ENCODE measurements around the gene NHERF2. TPM values are rescaled to one million over a fixed set of nuclear protein-coding genes. Genes with fewer than 3 reads are reported as not detected.
A peak's percentile ranks its signal among the peaks of the same experiment; 100 is the strongest.

The NHERF2 gene
- total and polyA plus RNA-seq, 9 of the 15 experiments (the other 6 are each of a cell fraction or from before 2014, with no cell fraction given) = 0.15 to 42.0 (median 12.5) TPM

DNA sequence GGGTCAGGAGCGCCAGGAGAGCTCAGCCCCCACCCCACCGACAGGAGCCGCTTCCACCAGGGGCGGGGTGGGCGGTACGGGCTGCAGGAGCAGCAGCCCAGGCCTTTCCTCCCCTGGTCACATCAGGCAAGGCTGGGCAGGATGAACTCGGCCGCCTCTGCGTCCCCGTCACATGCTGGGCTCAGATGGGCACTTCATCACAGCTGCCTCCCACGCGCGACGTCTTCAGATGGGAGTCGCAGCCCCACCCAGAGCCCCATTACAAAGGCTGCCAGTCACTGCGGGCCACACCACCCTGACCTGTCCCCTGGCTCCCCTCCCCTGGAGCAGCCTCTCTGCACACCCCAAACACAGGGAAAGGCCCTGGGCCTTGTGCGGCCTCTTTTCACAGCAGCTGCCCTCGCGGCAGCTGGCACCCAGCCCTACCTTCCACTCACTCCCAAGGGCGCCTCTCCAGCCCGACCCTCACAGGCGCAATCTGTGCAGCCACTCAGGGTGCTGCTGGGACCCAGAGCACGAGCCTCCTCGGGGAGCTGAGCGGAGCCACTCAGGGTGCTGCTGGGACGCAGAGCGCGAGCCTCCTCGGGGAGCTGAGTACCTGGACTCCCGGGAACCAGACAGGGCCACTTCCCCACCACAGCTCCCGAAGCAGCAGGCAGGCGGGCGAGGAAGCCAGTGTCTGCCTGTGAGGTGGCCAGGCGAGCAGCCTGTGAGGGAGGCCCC is 21.7 kb upstream of the NHERF2 start (continued):
- TF ChIP-seq MBD1 (CRISPR knock-in tag; IDR thresholded peaks at IDR 0.05) = no peak

DNA sequence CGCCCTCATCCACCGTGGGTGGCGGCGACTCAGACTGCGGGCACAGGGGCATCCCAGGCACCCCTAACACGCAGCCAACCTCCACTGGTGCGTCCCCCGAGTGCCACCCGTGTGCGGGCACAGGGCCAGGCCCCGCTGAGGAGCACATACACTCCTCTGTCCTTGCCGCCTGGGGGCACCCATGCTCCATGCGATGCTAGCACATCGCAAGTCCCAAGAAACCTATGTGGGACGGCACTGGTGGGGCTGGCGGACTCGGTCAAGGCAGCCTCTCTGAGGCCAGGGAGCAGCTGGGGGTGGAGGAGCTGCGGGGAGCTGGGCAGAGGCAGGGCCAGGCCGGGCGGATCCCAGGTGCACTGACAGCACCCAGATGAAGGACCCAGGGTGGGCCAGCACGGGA is 21.1 kb upstream of the NHERF2 start:
- TF ChIP-seq RBM14 (IDR thresholded peaks at IDR 0.05; ENCODE audit: borderline replicate concordance, insufficient read depth, low read depth, low read length) (peak; percentile 11; the same call in 1 of the 2 replicates), RBFOX2 (IDR thresholded peaks at IDR 0.05; ENCODE audit: low read depth, low read length) (peak; percentile 69), POLR2G (IDR thresholded peaks at IDR 0.05; ENCODE audit: low read depth, low read length) (peak; percentile 1), CBFB (CRISPR knock-in tag; IDR thresholded peaks at IDR 0.05) (peak; percentile 18; the same call in 1 of the 2 replicates), CBX3 (IDR thresholded peaks at IDR 0.05; ENCODE audit: borderline replicate concordance in 1 of 2, low read length in 2 of 2) (no peak), DPF2 (IDR thresholded peaks at IDR 0.05) (no peak)
- Histone ChIP-seq H3K27me3 (ENCODE audit: control insufficient read depth in 2 of 2, insufficient read depth in 2 of 2, low read length in 2 of 2) (no peaks in the 10 kb centered on the region), H3K36me3 (ENCODE audit: control insufficient read depth, insufficient read depth, low read length) (peaks cover 73% of the 10 kb centered on the region; the same call in 2 of the 3 replicates), H3K79me2 (ENCODE audit: control insufficient read depth, insufficient read depth, low read length) (peaks cover 79% of the 10 kb centered on the region), H3K9ac (ENCODE audit: insufficient read depth in 1 of 2, low read depth in 2 of 2, low read length in 2 of 2) (peak overlapping the region in 1 of 2 experiments; percentile 64; a peak in 2 of 4 replicates), H3K4me1 (replicated peaks in 1 of 2; ENCODE audit: control insufficient read depth in 2 of 2, insufficient read depth in 2 of 2, low read length in 2 of 2) (peaks cover 25 to 95% of the 10 kb centered on the region in 2 experiments), H3K9me3 (replicated peaks; ENCODE audit: control insufficient read depth, insufficient read depth, low read depth, low read length) (no peaks in the 10 kb centered on the region), H3K9me1 (ENCODE audit: control insufficient read depth, insufficient read depth, low read length) (peaks cover 19% of the 10 kb centered on the region), H2AFZ (ENCODE audit: low read depth, low read length) (no peak overlapping the region), H4K20me1 (replicated peaks; ENCODE audit: control insufficient read depth, insufficient read depth, low read length) (peaks cover 46% of the 10 kb centered on the region), H3K4me2 (ENCODE audit: insufficient read depth, low read length) (no peak overlapping the region), H3K4me3 (no peak overlapping the region), H3K27ac (ENCODE audit: extremely low read depth, low read depth, low read length) (no peak overlapping the region)
- no TSS peak for BruUV-seq (replicated peaks)
- 89% methylated on average over 14 of the region's 21 CpGs for WGBS (ENCODE audit: insufficient coverage, low coverage, missing lambda C conversion rate)
- CTCF ChIA-PET (ENCODE audit: low intra/inter-chr PET ratio) = no interaction called here
- POLR2A ChIA-PET = interaction anchor here (0.7 to 3.0 kb wide), 4 partner anchors 14 to 649 kb away, joined by 3 to 12 read pairs (median 4); partner anchors contain the start of gene TRAF7
- intact Hi-C loops (cut with micrococcal nuclease) = no loop called here
- DNase-seq (ENCODE audit: extremely low read depth in 1 of 4, low spot score in 3 of 4) = no peak
- in situ Hi-C loops (cut with MboI) = no loop called here
- ATAC-seq = no peak
- no peak for FAIRE-seq

Data from K562 (cell line).